Kidney capillary endothelial cell (primary cell): ENCODE data around the gene BUB1.
"Not testable (repeated sequence)": the region's sequence is repeated elsewhere in the genome, so short reads cannot be mapped to it uniquely, and the experiment has no call there.

ENCODE experiments used
- DNase-seq: peaks from one replicate; pipeline ENCODE4 v3.0.0-alpha.2; 2018; ENCODE audit warnings: low spot score

The BUB1 gene

DNA sequence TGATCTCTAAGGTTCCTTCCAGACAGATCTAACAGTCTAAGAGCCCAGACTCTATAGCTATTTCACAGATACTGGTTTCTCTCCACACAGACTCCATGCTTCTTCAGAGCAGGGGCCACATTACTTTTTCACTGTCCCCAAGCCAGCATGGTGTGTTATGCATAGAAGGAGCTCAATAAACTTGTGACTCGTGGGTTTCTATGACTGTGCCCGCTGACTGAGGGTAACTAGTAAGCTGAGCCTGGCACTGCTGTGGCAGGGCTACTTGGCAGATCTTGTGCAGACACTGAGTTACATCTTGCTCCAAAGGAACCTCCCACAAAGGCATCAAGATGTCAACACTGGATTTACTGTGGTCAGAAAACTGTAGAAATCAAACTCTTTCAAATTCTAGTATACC is 85.9 kb downstream of the BUB1 start:
- not testable (repeated sequence) for DNase-seq

- not testable (repeated sequence) for DNase-seq
These were observed 88.1 kb downstream of the BUB1 start for GRCh38 chr2:110589677-110590330.

GRCh38 chr2:110588520-110588919 is 89.3 kb downstream of the BUB1 start:
- not testable (repeated sequence) for DNase-seq
